ENCODE results near the gene TFF3.

TFF3 gene

DNA sequence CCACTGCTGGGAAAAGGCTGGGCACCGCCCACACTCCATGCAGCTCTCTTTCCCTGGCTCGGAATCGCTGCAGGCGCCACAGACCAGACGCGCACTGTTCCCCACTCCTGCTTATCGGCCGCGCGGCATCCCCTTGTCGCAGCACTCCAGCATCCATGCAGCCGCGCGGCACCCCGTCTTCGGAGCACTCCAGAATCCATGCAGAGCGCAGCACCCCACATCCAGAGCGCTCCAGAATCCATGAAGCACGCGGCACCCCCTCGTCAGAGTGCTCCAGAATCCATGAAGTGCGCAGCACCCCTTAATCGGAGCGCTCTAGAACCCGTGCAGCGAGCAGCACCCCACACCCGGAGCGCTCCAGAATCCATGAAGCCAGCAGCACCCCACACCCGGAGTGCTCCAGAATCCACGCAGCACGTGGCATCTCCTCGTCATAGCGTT lies 9.5 kb downstream of the TFF3 start:
- no peak for TF ChIP-seq TARDBP (IDR thresholded peaks at IDR 0.05)
- TF ChIP-seq, protein P1, sequence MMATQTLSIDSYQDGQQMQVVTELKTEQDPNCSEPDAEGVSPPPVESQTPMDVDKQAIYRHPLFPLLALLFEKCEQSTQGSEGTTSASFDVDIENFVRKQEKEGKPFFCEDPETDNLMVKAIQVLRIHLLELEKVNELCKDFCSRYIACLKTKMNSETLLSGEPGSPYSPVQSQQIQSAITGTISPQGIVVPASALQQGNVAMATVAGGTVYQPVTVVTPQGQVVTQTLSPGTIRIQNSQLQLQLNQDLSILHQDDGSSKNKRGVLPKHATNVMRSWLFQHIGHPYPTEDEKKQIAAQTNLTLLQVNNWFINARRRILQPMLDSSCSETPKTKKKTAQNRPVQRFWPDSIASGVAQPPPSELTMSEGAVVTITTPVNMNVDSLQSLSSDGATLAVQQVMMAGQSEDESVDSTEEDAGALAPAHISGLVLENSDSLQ (IDR thresholded peaks at IDR 0.05) = no peak
- TF ChIP-seq ELF4 (IDR thresholded peaks at IDR 0.05) = no peak
- TF ChIP-seq ZNF384 (IDR thresholded peaks at IDR 0.05) = no peak
- no peak for TF ChIP-seq SP1 (IDR thresholded peaks at IDR 0.05)
- no peak for TF ChIP-seq SUZ12 (IDR thresholded peaks at IDR 0.05)
- no peak for TF ChIP-seq FOXM1 (IDR thresholded peaks at IDR 0.05; ENCODE audit: borderline replicate concordance)
- CTCF ChIA-PET = interaction anchor here (0.6 kb wide), 1 partner anchor 154 kb away, joined by 4 read pairs; no protein-coding TSS in a partner anchor
- POLR2A ChIA-PET = no interaction called here
- DNase-seq (ENCODE audit: extremely low spot score) = no peak

DNA sequence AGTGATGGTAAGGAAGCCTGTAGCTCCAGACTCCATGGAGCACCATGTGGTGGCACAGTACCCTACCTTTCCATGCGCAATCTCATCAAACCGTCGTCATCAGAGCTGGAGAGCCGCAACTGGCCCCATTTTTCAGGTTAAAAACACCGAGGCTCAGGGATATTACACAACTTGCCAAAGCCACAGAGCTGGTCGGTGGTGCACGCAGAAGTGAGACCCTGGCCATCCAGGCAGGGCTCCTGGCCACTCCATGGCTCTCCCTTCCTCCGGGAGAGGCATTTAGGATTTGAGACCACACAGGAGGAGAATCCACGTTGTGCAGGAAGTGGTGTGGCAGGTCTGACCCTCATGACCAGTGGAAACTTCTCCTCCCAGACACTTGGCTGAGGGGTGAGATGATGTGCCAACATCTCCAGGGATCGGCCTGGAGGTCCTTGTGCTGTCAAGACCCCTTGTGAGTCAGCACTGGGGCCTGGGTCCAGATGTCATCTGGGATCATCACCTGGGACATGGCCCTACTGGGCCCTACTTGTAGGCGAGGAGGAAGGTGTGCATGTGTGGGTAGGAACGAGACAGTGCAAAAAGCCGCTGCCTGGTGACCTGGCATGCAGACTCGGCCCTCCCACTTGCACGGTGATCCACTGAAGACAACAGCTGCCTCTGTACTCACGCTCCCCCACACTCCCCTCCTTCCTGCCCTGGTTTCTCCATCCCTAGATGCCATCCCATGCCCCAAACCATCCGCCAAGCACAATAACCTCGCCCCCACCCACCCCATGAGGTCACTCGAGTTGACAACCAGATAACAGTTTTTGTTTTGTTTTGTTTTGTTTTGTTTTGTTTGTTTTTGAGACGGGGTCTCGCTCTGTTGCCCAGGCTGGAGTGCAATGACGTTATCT lies 10.4 kb downstream of the TFF3 start:
- no peak for DNase-seq (ENCODE audit: extremely low spot score)
- ChIA-PET CTCF (no interaction called here), POLR2A (no interaction called here)
- TF ChIP-seq, protein P1 (IDR thresholded peaks at IDR 0.05) = no peak
- no peak for TF ChIP-seq BHLHE40 (IDR thresholded peaks at IDR 0.05; ENCODE audit: borderline replicate concordance)
- no peak for TF ChIP-seq FOXA1 (IDR thresholded peaks at IDR 0.05)
- no peak for TF ChIP-seq LEF1 (IDR thresholded peaks at IDR 0.05; ENCODE audit: borderline replicate concordance)
- TF ChIP-seq FOXM1 (IDR thresholded peaks at IDR 0.05; ENCODE audit: borderline replicate concordance) = no peak
- TF ChIP-seq FOXK2 (IDR thresholded peaks at IDR 0.05) = no peak
- TF ChIP-seq TARDBP (IDR thresholded peaks at IDR 0.05) = no peak
- no peak for TF ChIP-seq SUZ12 (IDR thresholded peaks at IDR 0.05)

DNA sequence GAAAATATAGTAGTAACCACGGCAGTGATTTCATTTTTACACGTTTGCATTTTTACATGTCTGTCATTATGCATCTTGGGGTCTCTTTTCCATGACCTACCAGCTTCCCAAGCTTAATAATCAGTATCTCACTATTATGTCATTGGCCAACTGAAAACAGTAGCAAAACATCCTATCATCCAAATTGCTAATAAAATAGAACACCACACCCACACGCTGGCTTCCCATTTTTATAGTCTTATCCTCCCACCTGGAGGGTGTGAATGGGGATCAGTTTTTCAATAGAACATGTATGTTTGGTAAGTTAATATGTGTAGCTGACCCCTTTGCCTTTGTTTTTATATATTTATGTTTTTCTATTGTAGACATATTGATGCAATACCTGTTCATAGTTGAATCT lies 11.8 kb downstream of the TFF3 start:
- DNase-seq (ENCODE audit: extremely low spot score) = no peak
- ChIA-PET POLR2A (no interaction called here), CTCF (no interaction called here)
- TF ChIP-seq, protein P1 (IDR thresholded peaks at IDR 0.05) = no peak
- no peak for TF ChIP-seq ARNT (IDR thresholded peaks at IDR 0.05)
- TF ChIP-seq FOXK2 (IDR thresholded peaks at IDR 0.05) = no peak
- no peak for TF ChIP-seq L3MBTL2 (conservative IDR thresholded peaks at IDR 0.05)
- no peak for TF ChIP-seq FOXM1 (IDR thresholded peaks at IDR 0.05; ENCODE audit: borderline replicate concordance)
- no peak for TF ChIP-seq ZNF384 (IDR thresholded peaks at IDR 0.05)
- TF ChIP-seq FOXA1 (IDR thresholded peaks at IDR 0.05) = no peak
- TF ChIP-seq BHLHE40 (IDR thresholded peaks at IDR 0.05; ENCODE audit: borderline replicate concordance) = no peak
- TF ChIP-seq SUZ12 (IDR thresholded peaks at IDR 0.05) = no peak
- no peak for TF ChIP-seq HDGF (IDR thresholded peaks at IDR 0.05; ENCODE audit: borderline replicate concordance)
- TF ChIP-seq ELF4 (IDR thresholded peaks at IDR 0.05) = no peak

DNA sequence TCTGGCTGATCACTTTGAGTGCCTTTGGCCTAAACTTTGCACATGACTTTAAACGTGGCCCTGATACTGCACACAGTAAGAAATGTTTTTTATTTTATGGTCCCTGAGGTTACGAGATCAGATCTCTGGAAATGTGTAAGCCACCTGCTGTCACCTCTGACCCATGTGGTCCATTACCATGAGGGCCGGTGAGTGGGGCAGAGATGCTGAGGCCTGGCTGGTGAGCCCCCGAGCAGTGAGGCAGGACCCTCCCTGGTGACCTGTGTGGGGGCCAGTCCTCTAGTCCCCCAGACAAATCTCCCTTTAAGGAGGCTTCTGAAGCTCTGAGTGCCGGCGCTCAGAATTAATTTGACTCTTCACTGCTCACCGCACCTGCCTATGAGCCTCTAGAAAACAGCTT lies 12.4 kb downstream of the TFF3 start:
- TF ChIP-seq FOXK2 (IDR thresholded peaks at IDR 0.05) = no peak
- TF ChIP-seq FOXM1 (IDR thresholded peaks at IDR 0.05; ENCODE audit: borderline replicate concordance) = no peak
- no peak for TF ChIP-seq L3MBTL2 (conservative IDR thresholded peaks at IDR 0.05)
- TF ChIP-seq, protein P1 (IDR thresholded peaks at IDR 0.05) = no peak
- TF ChIP-seq ELF4 (IDR thresholded peaks at IDR 0.05) = no peak
- TF ChIP-seq FOXA1 (IDR thresholded peaks at IDR 0.05) = no peak
- no peak for TF ChIP-seq ZNF384 (IDR thresholded peaks at IDR 0.05)
- no peak for TF ChIP-seq ARNT (IDR thresholded peaks at IDR 0.05)
- TF ChIP-seq TARDBP (IDR thresholded peaks at IDR 0.05) = no peak
- no peak for TF ChIP-seq BHLHE40 (IDR thresholded peaks at IDR 0.05; ENCODE audit: borderline replicate concordance)
- TF ChIP-seq NFRKB (IDR thresholded peaks at IDR 0.05) = no peak
- no peak for TF ChIP-seq HDGF (IDR thresholded peaks at IDR 0.05; ENCODE audit: borderline replicate concordance)
- no peak for TF ChIP-seq SUZ12 (IDR thresholded peaks at IDR 0.05)
- no peak for TF ChIP-seq SP1 (IDR thresholded peaks at IDR 0.05)
- TF ChIP-seq LEF1 (IDR thresholded peaks at IDR 0.05; ENCODE audit: borderline replicate concordance) = no peak
- TF ChIP-seq CTBP1 (IDR thresholded peaks at IDR 0.05; ENCODE audit: borderline replicate concordance) = no peak
- ChIA-PET POLR2A (no interaction called here), CTCF (no interaction called here)
- DNase-seq (ENCODE audit: extremely low spot score) = no peak

DNA sequence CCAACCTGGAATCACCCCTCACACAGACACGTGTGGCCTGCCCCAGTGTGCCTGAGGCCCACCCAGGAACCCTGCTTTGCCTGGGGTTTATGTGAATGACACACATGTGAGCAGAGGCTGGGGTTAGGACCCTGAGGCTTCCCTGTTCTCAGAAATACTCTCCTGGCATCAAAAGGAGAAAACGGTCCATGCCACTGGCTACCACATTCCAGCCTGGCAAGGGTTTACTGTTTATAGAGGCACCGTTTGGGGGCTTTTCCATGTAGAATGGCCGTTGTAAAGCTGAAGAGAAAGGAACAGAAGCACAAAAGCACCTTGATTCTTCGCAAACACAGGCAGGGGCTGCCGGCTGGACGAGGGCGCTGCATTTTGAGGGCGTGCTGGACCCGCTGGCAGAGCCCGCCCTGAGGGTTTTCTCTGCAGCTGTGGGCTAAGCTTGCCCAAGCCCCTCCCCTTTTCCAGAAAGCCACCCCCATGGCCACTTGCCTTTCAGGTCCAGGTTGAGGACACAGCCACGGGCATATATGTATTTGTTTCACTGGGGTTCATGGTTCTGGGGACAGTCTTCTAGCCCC lies 13.0 kb downstream of the TFF3 start:
- DNase-seq (ENCODE audit: extremely low spot score) = no peak
- ChIA-PET CTCF (no interaction called here), POLR2A (no interaction called here)
- TF ChIP-seq FOXA1 (IDR thresholded peaks at IDR 0.05) = no peak
- TF ChIP-seq CTBP1 (IDR thresholded peaks at IDR 0.05; ENCODE audit: borderline replicate concordance) = no peak
- TF ChIP-seq ELF4 (IDR thresholded peaks at IDR 0.05) = no peak
- no peak for TF ChIP-seq L3MBTL2 (conservative IDR thresholded peaks at IDR 0.05)
- TF ChIP-seq, protein P1 (IDR thresholded peaks at IDR 0.05) = no peak
- no peak for TF ChIP-seq ZNF384 (IDR thresholded peaks at IDR 0.05)
- TF ChIP-seq NFRKB (IDR thresholded peaks at IDR 0.05) = no peak
- no peak for TF ChIP-seq BHLHE40 (IDR thresholded peaks at IDR 0.05; ENCODE audit: borderline replicate concordance)
- no peak for TF ChIP-seq LEF1 (IDR thresholded peaks at IDR 0.05; ENCODE audit: borderline replicate concordance)
- TF ChIP-seq SP1 (IDR thresholded peaks at IDR 0.05) = no peak
- TF ChIP-seq ARNT (IDR thresholded peaks at IDR 0.05) = no peak
- TF ChIP-seq TARDBP (IDR thresholded peaks at IDR 0.05) = no peak
- no peak for TF ChIP-seq SUZ12 (IDR thresholded peaks at IDR 0.05)
- TF ChIP-seq FOXM1 (IDR thresholded peaks at IDR 0.05; ENCODE audit: borderline replicate concordance) = no peak
- no peak for TF ChIP-seq HDGF (IDR thresholded peaks at IDR 0.05; ENCODE audit: borderline replicate concordance)
- TF ChIP-seq FOXK2 (IDR thresholded peaks at IDR 0.05) = no peak

All from HEK293T (cell line).